Colon (tissue), 2 donors: Measurements from ENCODE around the gene CC2D1A.
"Not testable (repeated sequence)": the region's sequence is repeated elsewhere in the genome, so short reads cannot be mapped to it uniquely, and the experiment has no call there.

ENCODE experiments used
- FAIRE-seq: peaks from 2 replicates; lab custom pipeline; 2012; peaks lifted over from hg19 to GRCh38; lab: Jason Lieb, UNC
- donor health status: control.
- donor health status: control.

The CC2D1A gene

DNA sequence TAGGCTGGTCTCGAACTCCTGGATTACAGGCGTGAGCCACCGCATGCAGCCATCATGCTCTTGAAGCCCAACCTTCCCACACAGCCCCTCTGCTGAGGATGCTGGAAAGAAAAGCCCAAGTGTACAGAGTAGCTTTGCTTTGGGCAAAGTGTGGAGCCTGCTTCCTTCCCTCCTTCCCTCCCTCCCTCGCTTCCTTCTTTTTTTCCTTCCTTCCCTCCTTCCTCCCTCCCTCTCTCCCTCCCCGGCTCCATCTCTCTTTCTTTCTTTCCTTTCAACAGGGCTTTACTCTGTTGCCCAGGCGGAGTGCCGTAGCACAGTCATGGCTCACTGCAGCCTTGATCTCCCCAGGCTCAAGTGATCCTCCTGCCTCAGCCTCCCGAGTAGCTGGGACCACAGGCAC lies 2.7 kb downstream of the CC2D1A start:
- no peak for FAIRE-seq

- no peak for FAIRE-seq
Observed at GRCh38 chr19:13909430-13909829, 3.4 kb downstream of the CC2D1A start.

DNA sequence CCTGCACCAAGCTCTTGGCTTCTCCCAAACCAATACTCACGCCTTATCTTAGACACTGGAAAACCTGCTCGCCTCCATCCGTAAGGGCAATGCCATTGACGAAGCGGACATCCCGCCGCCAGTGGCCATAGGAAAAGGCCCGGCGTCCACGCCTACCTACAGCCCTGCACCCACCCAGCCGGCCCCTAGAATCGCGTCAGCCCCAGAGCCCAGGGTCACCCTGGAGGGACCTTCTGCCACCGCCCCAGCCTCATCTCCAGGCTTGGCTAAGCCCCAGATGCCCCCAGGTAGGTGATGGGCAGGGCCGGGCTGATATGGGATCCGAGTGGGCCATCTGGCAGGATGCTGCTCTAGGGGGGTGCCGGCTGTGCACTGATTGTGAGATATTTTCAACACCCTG lies 7.4 kb downstream of the CC2D1A start:
- no peak for FAIRE-seq

- FAIRE-seq = no peak
Observed at GRCh38 chr19:13914777-13915176, 8.8 kb downstream of the CC2D1A start.

DNA sequence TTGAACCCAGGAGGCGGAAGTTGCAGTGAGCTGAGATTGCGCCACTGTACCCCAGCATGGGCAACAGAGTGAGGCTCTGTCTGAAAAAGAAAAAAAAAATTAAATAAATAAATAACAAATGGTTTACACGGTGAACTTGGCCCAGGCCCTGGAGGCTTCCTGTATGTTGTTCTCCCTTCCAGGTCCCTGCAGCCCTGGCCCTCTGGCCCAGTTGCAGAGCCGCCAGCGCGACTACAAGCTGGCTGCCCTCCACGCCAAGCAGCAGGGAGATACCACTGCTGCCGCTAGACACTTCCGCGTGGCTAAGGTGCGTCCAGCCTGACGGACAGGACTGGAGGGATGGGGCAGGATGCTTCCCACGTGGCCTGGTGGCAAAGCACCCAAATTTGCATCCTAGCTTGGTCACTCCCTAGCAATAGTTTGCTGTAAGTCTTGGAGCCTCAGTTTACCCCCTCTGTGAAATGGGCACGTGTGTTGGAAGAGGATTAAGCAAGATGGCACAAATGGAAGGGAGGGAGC lies 11.9 kb downstream of the CC2D1A start:
- FAIRE-seq = no peak

GRCh38 chr19:13918726-13919411 lies 12.9 kb downstream of the CC2D1A start:
- no peak for FAIRE-seq

- no peak for FAIRE-seq
Observed at GRCh38 chr19:13920524-13920923, 14.5 kb downstream of the CC2D1A start.

DNA sequence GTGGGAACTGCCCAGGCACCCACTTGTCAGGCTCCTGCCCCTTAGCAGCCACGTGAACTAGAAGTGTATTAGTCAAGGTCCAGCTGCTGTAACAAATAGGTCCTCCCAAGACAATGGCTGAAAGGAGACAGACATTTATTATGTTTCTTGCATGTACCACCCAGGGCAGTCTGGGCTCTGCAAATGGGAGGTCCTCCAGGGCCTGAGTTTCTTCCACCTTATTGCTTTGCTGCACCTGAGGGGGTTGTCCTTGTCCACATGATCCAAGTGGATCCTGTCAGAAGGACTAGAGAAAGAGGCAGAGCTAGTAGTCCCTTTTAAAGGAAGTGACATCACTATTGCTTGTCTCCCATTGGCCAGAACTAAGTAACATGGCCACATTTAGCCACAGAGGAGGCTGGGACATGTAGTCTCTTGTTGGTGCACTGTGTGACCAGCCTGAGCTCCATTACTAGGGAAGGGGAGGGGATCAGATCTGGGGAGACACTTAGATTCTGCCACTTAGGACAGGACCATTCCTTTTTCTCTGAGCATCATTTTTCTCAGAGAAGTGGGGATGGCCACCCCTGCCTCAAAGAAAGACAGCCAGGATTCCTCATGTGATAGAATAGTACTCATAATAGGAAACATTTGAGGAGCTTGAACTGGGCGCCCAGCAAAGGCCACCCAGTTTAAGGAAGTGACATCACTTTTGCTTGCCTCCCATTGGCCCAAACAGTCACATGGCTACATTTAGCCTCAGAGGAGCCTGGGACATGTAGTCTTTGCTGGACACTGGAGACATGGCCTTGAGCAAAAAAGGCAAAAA lies 15.1 kb downstream of the CC2D1A start:
- FAIRE-seq = no peak

GRCh38 chr19:13922118-13922517 lies 16.1 kb downstream of the CC2D1A start:
- not testable (repeated sequence) for FAIRE-seq

DNA sequence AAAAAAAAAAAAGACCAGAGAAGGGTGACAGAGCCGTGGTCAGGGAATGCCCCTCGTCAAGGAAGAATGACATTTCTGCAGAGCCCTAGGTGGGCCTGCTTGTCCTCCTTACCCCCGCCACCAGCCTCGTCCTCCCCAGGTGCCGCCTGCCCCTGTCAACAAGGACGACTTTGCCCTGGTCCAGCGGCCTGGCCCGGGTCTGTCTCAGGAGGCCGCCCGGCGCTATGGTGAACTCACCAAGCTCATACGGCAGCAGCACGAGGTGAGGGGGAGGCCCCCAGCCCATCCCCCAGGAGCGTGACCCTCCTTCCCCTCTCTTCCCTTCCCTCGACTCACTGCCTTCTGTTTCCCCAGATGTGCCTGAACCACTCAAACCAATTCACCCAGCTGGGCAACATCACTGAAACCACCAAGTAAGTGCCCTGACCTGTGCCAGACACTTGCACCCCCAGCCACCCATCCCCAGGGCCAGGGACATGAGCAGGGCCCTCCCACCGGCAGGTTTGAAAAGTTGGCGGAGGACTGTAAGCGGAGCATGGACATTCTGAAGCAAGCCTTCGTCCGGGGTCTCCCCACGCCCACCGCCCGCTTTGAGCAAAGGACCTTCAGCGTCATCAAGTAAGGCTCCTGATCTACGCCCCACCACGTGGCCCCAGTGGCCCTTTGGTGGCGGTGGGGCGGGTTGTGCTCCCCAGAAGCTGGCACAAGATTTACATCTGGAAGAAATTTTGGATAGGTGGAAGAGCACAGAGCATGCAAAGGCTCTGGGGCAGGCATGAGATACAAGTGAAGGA lies 17.4 kb downstream of the CC2D1A start:
- FAIRE-seq = no peak

- FAIRE-seq = no peak
Observed at GRCh38 chr19:13926010-13926409, 20.0 kb downstream of the CC2D1A start.

- no peak for FAIRE-seq
Observed at GRCh38 chr19:13926715-13927114, 20.7 kb downstream of the CC2D1A start.

DNA sequence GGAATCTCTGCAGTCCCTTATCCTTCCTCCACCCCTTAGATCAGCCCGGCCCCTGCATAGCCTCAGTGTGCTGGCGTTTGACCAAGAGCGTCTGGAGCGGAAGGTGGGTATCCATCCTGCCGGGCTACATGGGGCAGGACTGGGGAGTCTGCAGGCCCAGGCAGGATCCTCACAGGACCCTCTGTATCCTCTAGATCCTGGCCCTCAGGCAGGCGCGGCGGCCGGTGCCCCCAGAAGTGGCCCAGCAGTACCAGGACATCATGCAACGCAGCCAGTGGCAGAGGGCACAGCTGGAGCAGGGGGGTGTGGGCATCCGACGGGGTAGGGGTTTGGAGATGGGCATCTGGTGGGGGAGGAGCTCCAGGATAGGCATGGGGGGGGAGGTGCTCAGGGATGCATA lies 23.3 kb downstream of the CC2D1A start:
- FAIRE-seq = no peak

GRCh38 chr19:13929956-13930355 lies 24.0 kb downstream of the CC2D1A start:
- no peak for FAIRE-seq

DNA sequence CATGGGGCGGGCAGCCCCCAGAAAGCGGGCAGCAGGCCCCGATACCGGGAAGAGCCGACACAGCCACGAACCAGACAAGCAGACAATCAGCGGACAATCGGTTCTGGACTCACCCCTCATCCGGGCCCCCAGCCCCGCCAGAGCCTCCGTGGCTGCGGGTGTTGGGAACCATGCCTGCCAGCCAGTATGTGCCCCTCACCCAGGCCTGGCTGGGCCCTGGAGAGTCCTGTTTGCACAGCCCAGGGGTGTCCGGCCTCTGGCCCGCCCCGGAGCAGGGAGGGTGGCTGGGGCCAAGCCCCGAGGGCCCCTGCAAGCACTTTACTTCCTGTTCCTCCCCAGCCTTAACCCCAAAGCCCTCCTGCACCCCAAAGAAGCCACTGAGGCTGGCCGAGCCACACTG lies 24.4 kb downstream of the CC2D1A start:
- FAIRE-seq = no peak

- FAIRE-seq = no peak
Observed at GRCh38 chr19:13931391-13932148, 25.6 kb downstream of the CC2D1A start.

DNA sequence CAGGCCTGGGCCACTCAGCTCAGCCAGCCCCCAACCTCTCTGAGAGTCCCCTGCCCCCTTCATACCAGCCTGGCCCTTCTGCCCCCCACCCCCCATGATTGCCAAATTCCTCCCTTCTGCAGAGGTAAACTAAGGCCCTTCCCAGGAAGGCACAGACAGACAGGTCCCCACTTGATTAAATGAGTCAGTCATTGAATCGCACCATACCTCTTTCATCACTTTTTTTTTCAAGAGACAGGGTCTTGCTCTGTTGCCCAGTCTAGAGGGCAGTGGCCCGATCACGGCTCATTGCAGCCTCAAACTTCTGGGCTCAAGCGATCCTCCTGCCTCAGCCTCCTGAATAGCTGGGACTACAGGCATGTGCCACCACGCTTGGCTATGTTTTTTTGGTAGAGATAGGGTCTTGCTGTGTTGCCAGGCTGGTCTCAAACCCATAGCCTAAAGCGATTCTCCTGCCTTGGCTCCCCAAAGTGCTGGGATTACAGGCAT lies 26.2 kb downstream of the CC2D1A start:
- no peak for FAIRE-seq

DNA sequence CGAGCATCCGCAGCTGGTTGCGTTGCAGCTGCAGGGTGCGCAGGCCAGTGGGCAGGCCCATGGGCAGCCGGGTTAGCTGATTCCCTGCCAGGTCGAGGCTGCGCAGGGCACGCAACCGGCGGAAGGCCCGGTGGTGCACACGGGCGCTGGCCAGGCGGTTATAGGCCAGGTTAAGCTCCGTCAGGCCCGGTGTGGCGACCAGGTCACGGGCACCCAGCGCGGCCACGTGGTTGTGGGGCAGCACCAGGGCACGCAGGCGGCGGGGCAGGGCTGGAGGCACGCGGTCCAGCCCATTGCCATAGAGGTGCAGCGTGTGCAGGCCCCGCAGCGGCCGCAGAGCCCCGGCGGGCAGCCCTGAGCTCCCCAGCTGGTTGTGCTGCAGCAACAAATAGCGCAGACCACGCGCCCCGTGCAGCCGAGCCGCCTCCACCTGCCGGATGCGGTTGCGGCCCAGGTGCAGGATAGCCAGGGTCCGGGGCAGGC lies 27.0 kb downstream of the CC2D1A start:
- FAIRE-seq = no peak

DNA sequence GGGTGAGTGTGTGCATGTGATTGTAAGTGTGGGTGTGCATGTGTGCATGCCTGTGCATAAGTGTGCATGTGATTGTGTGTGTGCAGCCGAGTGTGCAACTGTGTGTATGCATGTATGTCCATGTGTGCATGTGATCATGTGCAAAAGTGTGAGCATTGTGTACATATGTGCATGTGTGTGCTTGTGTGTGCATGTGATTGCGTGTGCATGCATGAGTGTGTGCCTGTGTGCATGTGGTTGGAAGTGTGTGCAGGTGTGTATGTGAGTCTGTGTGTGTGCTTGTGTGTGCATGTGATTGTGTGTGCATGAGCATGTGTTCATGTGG lies 28.7 kb downstream of the CC2D1A start:
- no peak for FAIRE-seq

DNA sequence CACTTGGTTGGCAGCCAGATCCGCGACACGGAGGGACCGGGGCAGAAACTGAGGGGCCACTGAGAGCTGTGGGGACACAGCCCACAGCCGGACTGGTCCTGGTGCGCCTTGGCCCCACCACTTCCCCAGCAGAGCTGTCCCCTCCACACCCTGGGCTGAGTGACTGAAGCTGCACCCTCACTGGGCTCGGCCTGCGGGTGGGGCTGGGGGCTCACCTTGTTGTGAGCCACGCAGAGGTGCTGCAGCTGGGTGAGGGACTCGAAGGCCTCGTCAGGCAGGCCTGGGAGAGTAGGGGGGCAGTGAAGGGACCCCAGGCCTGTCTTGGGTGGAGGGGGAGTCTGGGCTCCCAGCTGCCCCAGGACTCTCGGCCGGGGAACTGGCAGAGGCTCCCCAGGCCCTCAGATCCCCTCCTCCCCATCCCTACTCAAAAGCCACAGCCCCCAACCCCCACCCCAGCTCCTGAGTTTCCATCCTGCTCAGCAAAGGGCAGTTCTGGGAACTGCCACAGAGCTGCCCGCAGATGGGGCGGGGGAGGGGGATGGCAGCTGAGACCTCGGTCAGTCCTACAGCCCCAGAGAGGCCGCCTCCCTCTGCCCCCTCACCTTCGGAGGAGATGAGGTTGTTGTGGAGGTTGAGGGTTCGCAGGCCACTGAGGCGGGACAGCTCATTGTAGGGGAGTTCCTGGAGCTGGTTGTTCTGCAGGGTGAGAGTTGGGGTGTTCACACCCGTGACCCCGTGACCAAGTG lies 29.9 kb downstream of the CC2D1A start:
- no peak for FAIRE-seq
